Stromal cell of bone marrow (primary cell): ENCODE results near the gene BEST1.
"Not testable (repeated sequence)": the region's sequence is repeated elsewhere in the genome, so short reads cannot be mapped to it uniquely, and the experiment has no call there.

ENCODE experiments used
- DNase-seq: peaks from one replicate; pipeline ENCODE4 v3.0.0-alpha.2; 2012; ENCODE audit warnings: low read depth

BEST1 gene

DNA sequence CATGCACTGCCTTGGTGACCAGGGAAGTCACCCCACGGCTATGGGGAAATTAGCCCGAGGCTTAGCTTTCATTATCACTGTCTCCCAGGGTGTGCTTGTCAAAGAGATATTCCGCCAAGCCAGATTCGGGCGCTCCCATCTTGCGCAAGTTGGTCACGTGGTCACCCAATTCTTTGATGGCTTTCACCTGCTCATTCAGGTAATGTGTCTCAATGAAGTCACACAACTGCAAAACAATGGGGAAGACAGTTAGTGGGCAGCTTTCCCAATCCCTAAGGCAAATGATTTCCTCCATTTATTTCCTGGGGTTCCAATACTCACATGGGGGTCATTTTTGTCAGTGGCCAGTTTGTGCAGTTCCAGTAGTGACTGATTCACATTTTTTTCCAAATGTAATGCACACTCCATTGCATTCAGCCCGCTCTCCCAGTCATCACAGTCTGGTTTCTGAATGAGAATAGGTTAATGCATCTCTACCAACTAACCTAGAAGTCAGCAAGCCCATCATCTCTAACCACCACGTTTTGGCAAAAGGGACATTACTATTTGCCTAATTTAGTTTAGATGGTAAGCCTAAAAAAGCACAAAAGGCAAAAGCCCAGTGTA lies 14.6 kb downstream of the BEST1 start:
- DNase-seq = not testable (repeated sequence)

DNA sequence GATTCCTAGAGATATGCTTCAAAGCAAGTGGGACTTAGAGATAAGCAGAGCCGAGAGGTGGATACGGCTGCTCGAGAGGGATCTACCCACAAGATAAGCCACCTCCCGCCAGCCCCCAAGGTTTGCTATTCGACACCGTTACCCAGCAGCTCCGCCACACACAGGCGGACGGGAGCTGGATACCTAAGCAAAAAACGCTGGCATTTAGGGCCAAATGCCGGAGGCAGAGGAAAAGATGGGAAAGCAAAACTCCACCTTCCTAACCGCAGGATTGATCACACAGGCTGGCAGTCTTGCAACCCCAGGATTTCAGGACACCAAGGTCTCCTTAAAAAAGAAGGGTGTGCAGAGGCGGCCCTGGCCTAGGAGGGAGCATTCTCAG lies 16.6 kb downstream of the BEST1 start:
- no peak for DNase-seq

DNA sequence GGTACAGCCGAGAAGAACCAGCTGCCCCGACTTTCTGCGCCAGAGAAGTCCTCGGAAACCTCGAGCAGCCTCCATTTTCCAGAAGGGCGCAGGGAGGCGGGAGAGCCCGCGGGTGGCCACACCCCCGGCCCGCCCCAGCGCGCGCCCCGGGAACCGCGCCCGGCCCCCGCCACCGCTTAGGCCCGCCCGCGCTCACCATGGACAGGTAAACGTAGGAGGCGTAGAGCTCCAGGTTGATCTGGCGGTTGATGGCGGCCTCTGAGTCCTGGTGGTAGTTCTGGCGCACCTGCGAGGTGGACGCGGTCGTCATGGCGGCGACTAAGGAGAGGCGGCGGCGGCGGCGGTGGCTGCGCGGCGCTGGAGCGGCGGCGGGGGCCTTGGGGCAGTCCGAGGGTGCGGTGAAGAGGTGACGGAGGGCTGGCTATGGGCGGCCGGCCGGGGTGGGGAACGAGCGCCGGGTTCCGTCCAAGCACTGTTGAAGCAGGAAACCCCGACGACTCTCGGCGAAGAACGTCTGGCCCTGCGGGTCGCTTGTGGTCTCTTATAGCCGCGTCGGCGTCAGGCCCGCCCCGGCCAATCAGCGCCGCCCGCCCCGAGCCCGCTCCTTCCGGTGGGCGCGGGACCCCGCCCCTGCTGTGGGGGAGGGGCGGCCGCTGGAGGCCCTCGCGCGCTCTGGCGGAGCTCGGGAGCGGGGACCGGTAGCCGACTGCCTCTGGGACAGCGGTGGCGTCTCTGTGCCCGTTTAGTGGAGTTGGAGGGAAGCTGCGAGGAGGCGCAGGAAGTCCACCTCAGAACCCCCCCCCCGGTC lies 17.2 kb downstream of the BEST1 start, which contains the start of gene FTH1:
FTH1 (minus strand) TSS at position 519 of the 808 bp plus-strand sequence; CDS start at position 310, 209 bp downstream.
- peak; percentile 88 for DNase-seq

DNA sequence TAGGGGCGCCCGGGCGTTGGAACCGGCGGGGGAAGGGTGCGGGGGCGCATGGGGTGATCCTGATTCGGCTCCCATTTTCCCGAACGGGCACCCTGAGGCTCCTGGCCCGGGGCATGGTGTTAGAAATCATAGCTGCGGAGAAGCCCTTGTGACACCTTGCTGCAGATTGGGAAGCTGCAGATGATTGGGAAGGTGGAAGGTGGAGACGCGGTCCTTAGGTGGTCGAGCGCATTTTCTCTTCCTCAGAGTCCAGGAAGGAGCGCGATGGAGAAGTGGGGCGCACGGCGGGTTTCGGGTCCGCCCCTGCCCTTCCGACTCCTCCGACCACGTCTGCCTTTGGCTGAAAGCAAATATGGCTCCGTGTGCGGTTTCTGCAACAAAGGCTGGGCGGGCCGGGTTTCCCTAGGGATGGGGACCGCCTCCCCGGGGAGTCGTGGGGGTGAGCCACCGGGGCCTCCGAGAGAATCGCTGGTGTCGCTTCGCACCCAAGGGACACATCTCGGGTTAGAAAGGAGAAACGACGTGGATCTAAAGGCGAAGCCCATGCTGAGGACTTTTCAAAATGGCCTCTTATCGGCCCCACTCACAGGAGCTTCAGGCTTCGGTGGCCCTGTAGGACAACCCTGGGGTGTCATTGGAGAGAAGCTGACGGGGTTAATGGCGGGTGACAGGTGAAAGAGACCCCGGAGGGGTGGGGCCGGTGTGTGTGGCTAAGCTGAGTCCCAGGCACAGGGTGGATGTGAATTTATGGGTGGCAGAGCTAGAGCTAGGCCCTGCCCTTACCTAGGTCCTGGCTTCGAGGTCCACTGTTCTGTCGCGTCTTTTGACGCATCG lies 18.0 kb downstream of the BEST1 start:
- DNase-seq = no peak

DNA sequence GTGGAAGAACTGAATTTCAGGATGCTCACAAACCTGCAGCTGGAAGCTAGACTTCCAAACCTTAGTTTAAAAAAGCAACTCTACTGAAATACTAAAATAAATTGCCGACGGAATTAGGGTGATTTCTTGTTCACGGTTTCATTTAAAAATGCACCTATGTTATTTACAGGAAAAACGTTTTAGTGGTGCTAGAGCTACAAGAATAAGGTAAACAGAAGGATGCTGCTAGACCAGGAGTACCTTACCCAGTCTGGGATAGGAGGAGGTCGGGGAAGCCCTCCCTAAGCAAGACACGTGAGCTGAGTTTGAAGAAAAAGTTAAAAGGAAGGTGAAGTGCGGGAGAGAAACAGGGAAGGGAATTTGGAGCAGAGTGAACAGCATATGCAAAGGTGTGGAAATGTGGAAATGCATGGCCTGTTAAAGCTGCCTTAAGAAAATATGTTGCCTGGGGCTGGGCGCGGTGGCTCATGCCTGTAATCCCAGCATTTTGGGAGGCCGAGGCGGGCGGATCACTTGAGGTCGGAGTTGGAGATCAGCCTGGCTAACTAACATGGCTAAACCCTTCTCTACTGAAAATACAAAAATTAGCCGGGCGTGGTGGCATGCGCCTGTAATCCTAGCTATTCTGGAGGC lies 18.7 kb downstream of the BEST1 start:
- DNase-seq = no peak

DNA sequence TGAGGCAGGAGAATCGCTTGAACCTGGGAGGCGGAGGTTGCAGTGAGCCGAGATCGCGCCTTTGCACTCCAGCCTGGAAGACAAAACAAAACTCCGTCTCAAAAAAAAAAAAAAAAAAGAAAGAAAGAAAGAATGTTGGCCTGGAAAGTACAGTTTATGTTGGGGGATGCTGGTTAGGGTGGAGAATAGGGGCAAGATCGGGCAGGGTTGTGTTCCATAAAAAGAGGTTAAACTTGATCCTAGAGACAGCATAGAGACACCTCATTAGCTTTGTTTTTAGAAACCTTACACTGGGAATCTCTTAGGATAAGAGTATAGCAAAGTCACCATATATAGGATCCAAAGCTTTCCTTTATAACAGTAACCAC lies 19.2 kb downstream of the BEST1 start:
- no peak for DNase-seq

DNA sequence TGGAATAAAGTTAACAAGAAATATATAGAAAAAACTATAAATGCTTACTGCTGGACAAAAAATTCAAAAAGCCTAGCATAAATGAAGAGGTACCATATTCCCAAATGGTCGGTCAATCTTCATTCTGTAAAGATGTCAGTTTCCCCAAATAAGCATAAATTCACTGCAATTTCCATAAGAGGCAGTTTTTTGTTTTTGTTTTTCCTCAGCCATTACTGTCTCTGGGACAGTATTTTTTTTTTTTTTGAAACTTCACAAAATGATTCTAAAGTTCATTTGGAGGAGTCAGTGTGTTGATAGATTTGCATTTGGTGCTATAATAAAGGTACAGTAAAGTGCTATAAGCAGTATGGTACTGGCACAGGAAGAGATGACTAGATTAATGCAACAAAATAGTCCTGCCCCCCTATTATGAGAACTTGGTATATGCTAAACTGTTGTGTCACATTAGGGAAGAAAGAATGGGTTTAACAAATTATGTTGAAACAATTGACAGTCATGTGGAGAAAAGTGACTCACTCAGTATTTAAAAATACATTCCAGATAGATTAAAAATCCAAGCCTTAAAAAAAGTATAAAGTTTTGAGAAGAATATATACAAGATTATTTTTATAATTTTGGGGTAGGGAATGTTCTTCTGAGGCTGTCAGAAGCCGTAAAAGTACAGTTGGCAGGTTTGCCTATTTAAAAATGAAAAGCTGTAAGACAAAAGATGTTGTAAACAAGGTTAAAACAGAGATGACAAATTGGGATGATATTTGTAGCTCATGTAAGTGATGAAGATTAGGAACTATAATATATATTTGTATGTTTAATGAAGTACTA lies 19.9 kb downstream of the BEST1 start:
- peak; percentile 77 for DNase-seq

DNA sequence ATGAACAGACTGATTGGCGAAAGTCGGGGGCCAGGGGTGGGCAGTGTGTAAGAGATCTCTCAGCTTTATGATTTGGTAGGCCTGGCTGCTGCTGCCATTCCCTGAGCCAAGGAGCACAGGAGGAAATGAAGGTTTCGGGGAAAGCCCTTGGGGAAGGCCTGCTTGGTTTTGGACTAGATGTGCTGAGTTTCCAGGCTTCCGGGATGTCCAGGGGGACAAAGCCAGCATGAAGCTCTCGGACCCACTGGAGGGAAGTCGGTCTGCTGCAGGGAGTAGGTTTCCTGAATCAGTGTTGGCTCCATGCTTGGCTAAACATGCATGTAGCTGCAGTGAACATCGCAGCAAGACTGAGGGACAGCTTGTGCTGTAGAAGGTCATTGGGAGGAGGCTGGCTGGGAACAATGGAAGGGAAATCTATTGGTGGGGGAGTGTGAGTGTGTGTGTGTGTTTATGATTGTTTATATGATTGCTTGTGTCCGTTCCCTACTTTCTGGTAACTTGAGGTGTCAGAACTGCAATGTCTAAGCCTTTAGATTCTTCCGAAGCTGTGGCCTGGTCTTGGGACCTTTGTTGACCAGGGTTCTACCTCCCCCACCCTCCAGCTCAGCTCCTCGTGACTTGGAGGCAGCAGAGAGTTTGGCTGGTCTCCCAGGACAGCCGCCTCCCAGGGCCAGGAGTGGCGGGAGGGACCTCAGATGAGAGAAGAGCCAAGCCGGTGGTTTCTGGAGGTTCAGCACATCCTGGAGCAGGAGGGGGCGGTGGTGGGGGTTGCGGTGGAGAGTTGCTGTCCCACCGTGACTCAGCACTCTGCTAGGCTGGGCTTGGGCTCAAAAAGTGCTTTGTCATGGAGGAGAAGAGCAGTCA lies 21.3 kb downstream of the BEST1 start:
- peak; percentile 98 for DNase-seq

DNA sequence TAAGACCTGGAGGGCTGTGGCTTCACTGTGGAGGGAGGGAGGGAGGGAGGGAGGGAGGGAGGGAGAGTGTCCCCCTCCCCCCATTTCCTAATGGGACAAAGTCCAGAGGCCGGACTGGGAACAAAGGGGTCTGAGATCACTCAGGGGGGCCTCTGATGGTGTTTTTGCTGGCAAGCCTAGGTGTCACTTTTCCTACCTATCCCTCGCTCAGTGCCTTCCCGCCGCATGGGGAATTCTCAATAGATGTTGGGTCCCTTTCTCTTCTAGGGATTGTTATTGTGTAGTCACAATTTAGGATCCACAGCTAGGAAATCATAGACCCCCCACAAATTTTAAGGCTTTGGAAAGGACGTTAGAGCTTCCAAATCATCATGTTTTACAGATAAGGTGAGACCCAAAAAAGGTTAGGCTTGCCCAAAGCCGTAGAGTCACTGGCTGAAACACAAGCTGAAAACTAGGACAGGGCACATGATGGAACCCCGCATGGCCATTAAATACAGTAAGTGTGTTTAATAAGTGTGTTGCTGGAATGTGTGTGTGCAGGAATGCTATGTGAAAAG lies 22.0 kb downstream of the BEST1 start:
- DNase-seq = no peak

DNA sequence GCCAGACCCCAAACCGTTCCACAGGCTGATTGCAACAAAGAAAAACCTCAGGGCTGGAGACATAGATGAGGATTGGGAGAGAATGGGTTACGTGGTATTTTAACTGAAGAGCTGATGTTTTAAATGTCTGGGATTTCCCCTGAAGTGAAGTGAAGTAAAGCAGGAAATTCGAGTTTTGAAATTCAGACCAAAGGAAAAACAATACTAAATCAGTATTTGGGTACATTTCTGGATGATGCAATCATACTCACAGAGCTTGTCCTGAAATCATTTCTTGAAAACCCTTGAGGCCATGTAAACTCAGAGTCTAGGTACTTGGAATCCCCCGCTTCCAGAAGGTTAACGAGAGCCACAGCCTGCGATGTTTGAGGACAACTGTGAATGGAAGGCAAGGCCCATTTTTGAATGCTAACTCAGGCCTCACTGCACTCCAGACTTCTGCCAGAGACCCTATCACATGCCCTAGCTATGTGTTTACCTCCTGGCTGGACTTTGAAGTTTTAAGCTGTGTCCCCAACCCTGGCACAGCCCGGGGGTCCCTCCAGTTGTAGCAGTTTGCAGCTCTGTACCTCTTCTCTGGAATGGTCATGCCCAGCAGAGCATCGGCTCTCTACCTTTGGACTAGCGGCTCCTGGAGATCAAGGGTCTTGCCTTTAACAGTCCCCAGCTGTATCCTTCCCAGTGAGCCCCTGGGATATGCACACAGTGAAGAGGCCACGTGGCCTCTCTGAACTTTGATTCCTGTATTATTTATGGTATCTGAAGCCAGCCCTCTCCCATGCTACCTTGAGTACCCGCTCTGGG lies 22.7 kb downstream of the BEST1 start:
- peak; percentile 83 for DNase-seq

DNA sequence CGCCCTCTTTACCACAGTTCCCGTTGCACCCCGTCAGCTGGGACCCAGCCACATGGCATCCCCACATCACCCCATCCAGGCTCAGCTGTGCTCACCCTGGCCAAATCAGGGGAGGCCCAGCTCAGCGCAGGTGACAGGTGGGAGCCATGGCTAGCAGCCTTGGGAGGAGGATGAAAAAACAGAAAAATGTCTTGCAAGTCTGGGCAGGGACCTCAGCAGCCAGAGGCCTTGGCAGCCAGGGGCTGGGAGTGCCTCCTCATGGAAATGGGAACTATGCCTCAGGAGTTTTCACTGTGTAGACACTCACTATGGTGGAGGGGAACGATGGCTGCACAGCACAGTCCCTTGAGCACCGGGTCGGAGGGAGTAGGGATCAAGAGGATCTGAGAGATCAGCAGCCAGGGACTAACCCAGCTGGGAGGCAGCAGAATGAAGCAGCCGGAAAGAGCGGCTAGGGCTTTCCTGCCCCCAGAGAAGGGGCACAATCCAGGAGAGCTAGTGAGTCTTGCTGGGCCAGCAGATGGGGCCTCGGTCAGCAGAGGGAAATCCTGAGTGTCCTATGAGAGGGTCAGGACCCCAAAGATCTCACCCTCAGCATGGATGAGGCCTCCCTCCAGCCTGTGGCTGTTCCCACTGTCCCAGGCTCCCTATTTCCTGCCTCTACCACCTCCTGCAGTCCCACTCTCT lies 23.5 kb downstream of the BEST1 start:
- no peak for DNase-seq

DNA sequence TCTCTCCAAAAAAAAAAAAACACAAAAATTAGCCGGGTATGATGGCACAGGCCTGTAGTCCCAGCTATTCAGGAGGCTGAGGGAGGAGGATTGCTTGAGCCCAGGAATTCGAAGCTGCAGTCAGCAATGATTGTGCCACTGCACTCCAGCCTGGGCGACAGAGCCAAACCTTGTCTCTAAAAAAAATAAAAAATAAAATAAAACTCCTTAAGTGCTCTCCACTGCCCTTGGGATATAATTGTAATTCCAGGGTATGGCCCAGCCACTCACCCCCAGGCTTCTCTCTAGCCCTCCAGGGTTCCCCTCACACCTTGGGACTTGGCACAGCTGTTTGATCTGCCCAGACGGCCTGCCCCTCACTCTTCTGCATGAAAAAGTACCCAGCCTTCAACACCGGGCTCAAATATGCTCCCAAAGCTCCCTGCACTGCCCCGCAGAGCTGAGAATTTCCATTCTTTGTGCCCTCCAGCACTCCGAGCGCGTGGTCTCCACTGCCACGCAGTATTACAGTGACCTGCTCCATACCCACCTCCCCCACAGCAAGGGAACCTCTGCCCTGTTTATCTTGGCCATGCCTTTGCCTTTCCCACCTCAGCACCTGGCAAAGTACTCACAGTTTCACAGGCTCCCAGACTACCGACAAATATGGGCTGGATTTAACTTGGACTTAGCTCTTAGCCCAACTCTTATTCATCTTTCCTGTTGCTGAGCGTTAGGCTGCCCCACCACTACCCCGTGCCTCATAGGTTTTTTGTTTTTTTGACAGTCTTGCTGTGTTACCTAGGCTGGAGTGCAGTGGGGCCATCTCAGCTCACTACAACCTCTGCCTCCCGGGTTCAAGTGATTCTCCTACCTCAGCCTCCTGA lies 24.8 kb downstream of the BEST1 start:
- DNase-seq = no peak

DNA sequence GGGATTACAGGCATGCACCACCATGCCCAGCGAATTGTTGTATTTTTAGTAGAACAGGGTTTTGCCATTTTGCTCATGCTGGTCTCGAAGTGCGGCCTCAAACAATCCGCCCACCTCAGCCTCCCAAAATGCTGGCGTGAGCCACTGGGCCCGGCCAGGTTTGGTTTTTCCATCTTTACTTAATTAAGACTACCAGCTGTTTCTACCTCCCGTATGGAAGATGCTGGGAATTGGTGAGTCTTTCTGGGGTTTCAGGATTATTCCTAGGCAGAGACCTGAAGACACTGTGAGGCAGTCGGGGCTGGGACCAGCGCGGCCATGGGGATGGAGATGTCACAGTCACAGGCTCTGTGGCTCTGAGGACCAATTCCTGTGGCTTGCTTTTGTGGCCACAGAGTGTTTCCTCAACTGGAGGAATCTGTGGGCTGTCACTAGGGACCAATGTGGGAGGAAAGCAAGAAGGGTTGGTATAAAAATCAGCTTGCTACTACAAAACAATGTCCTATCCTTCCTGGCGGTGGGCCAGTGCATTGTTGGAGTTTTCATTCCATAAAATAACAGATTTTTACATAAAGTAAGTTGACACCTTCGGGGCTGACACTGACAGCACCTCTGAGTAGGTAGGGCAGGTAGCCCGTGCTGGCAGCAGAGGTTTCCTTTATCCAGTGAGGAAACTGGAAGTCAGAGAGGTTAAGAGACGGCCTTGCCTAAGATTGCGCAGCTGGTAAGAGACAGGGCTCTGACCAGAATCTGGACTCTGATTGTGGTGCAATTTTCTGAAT lies 25.7 kb downstream of the BEST1 start:
- DNase-seq = no peak

DNA sequence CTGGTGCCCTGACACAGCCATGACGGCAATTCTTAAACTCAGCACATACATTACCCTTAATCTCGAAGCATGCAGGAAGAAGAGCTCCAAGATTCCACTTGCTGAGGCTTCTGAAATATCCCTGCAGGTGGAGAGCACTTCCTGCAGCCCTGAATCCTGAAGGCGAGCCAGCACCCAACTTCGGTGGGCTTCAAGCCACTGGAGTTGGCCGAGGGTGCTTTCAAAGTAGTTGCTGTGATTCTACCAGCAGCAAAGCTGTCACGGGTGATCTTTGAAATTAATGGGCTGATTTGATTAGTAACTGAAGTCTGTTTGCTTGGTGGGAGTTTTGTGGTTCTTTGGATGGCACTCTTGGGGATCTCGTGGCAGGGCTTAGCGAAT lies 26.3 kb downstream of the BEST1 start:
- DNase-seq = no peak

DNA sequence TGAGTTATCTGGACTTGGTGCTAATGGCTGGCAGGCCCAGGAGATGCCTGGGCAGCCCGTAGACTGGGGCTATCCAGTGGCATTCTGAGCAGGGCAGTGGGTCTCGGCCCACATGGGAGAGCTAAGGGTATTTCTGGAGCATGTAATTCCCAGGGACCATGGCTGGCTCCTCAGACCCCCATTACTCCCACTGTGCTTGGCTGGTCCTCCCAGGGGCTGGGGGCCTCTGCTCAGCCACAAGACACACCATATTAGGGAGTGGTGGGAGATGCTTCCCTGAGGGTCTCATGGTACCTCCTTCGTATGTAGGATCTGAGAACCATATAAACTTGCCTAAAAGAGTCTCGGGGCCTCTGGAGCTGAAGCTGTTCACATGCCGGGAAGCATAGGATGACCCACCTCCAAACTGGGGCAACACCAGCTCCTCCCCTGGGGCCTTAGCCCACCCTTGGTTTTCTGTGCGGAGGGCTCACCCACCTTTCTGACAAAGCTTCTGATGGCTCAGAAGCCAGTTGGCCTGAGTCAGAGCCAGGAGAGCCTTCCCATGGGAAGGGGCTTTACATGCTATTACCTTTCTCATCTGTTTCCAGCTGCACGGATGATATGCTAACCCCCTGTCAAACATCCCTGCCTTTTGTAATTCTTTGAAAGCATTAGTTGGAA lies 26.8 kb downstream of the BEST1 start:
- no peak for DNase-seq
